ENCODE results near the gene DOCK2.

GRCh38 chr5:169697511-169697890 is 60.4 kb downstream of the DOCK2 start:
- no peak for TF ChIP-seq CTCF (conservative IDR thresholded peaks at IDR 0.05)
- no peak for TF ChIP-seq ZFX (IDR thresholded peaks at IDR 0.05)
